H9 (cell line): ENCODE data around the gene KLHDC7B. TPM values are rescaled to one million over a fixed set of nuclear protein-coding genes. Genes with fewer than 3 reads are reported as not detected.
A peak's percentile ranks its signal among the peaks of the same experiment; 100 is the strongest.

Experiments
- DNase-seq: peaks from one replicate; pipeline ENCODE4 v3.0.0-alpha.2; 2017
- H2AFZ ChIP-seq: one replicate; pipeline ENCODE4 v1.6.1; 2013; ENCODE audit warnings: mild to moderate bottlenecking, low read length, control low read depth, moderate library complexity
- H2AK5ac ChIP-seq: 2 replicates; pipeline ENCODE4 v1.6.1; 2013; ENCODE audit warnings: low read length, control low read depth, mixed read lengths; ENCODE audit not compliant: insufficient read length
- H2BK120ac ChIP-seq: one replicate; pipeline ENCODE4 v1.6.1; 2013; ENCODE audit warnings: low read depth, mild to moderate bottlenecking, low read length, control low read depth, inconsistent platforms; ENCODE audit not compliant: poor library complexity, severe bottlenecking
- H2BK12ac ChIP-seq: 2 replicates; pipeline ENCODE4 v1.6.1; 2013; ENCODE audit warnings: low read length, control low read depth, mixed read lengths, low read depth; ENCODE audit not compliant: insufficient read length
- H2BK15ac ChIP-seq: 2 replicates; pipeline ENCODE4 v1.6.1; 2013; ENCODE audit warnings: low read depth, low read length, control low read depth
- H2BK20ac ChIP-seq: one replicate; pipeline ENCODE4 v1.6.1; 2013; ENCODE audit warnings: low read depth, mild to moderate bottlenecking, low read length, control low read depth, inconsistent platforms; ENCODE audit not compliant: poor library complexity, severe bottlenecking
- H2BK5ac ChIP-seq: 2 replicates; pipeline ENCODE4 v1.6.1; 2013; ENCODE audit warnings: low read length, control low read depth, mixed read lengths; ENCODE audit not compliant: insufficient read length
- H3K14ac ChIP-seq: 2 replicates; pipeline ENCODE4 v1.6.1; 2013; ENCODE audit warnings: low read length, control low read depth; ENCODE audit not compliant: insufficient read depth
- H3K18ac ChIP-seq: 2 replicates; pipeline ENCODE4 v1.6.1; 2013; ENCODE audit warnings: low read depth, mild to moderate bottlenecking, mixed read lengths, low read length, control low read depth; ENCODE audit not compliant: insufficient read length
- H3K23ac ChIP-seq: 2 replicates; pipeline ENCODE4 v1.6.1; 2013; ENCODE audit warnings: low read length, control low read depth, mixed read lengths, low read depth; ENCODE audit not compliant: insufficient read length
- H3K23me2 ChIP-seq: 2 replicates; pipeline ENCODE4 v1.6.1; 2013; ENCODE audit warnings: low read depth, mild to moderate bottlenecking, mixed read lengths, low read length, control low read depth; ENCODE audit not compliant: insufficient read length, poor library complexity, severe bottlenecking
- H3K27ac ChIP-seq: 2 replicates; pipeline ENCODE4 v1.5.1; 2013; ENCODE audit warnings: low read length, control low read depth, mixed read lengths, low read depth; ENCODE audit not compliant: insufficient read length
- H3K27me3 ChIP-seq: 2 replicates; pipeline ENCODE4 v1.6.1; 2013; ENCODE audit warnings: low read length, control low read depth, inconsistent platforms; ENCODE audit not compliant: insufficient read depth
- H3K4ac ChIP-seq: 2 replicates; pipeline ENCODE4 v1.6.1; 2013; ENCODE audit warnings: low read depth, mild to moderate bottlenecking, control low read depth, inconsistent platforms, low read length, moderate library complexity
- H3K4me1 ChIP-seq: 2 replicates; pipeline ENCODE4 v1.6.1; 2013; ENCODE audit warnings: low read length, control low read depth, inconsistent platforms; ENCODE audit not compliant: insufficient read depth
- H3K4me2 ChIP-seq: 2 replicates; pipeline ENCODE4 v1.6.1; 2013; ENCODE audit warnings: low read length, control low read depth, mixed read lengths; ENCODE audit not compliant: insufficient read length, insufficient read depth
- H3K56ac ChIP-seq: 2 replicates; pipeline ENCODE4 v1.6.1; 2013; ENCODE audit warnings: low read depth, mild to moderate bottlenecking, mixed read lengths, low read length, control low read depth; ENCODE audit not compliant: insufficient read length
- H3K79me1 ChIP-seq: 2 replicates; pipeline ENCODE4 v1.6.1; 2013; ENCODE audit warnings: low read depth, mild to moderate bottlenecking, moderate library complexity, low read length, control low read depth, inconsistent platforms; ENCODE audit not compliant: insufficient read depth, poor library complexity, severe bottlenecking
- H3K79me2 ChIP-seq: 2 replicates; pipeline ENCODE4 v1.6.1; 2013; ENCODE audit warnings: low read length, control low read depth, inconsistent platforms; ENCODE audit not compliant: insufficient read depth
- H3K9ac ChIP-seq: 2 replicates; pipeline ENCODE4 v1.6.1; 2013; ENCODE audit warnings: low read length, control low read depth, mixed read lengths; ENCODE audit not compliant: insufficient read length; ENCODE audit errors: extremely low read depth
- H3K9me3 ChIP-seq: one replicate; pipeline ENCODE4 v1.6.1; 2013; ENCODE audit warnings: low read depth, low read length, inconsistent platforms; ENCODE audit not compliant: control insufficient read depth
- H3T11ph ChIP-seq: one replicate; pipeline ENCODE4 v1.6.1; 2013; ENCODE audit warnings: mild to moderate bottlenecking, low read length, control low read depth, inconsistent platforms
- H4K20me1 ChIP-seq: one replicate; pipeline ENCODE4 v1.6.1; 2013; ENCODE audit not compliant: control insufficient read depth, insufficient read length, insufficient read depth
- H4K5ac ChIP-seq: 2 replicates; pipeline ENCODE4 v1.6.1; 2013; ENCODE audit warnings: low read depth, mild to moderate bottlenecking, mixed read lengths, low read length, control low read depth; ENCODE audit not compliant: insufficient read length
- H4K8ac ChIP-seq: replicated peaks from 2 replicates; pipeline ENCODE4 v1.6.1; 2013; ENCODE audit warnings: low read length, control low read depth, mixed read lengths, low read depth; ENCODE audit not compliant: insufficient read length
- H4K91ac ChIP-seq: 2 replicates; pipeline ENCODE4 v1.6.1; 2013; ENCODE audit warnings: low read depth, mild to moderate bottlenecking, moderate library complexity, mixed read lengths, low read length, control low read depth; ENCODE audit not compliant: insufficient read length
- H3K27ac Mint-ChIP-seq, 3 experiments: 2 replicates in 2 of 3; 3 replicates in 1 of 3; pipeline ENCODE4 v1.8.0; 2020 to 2021; ENCODE audit warnings: mixed read lengths in 3 of 3, mild to moderate bottlenecking in 1 of 3, moderate library complexity in 1 of 3
- H3K27me3 Mint-ChIP-seq: 2 replicates; pipeline ENCODE4 v1.8.0; 2021; ENCODE audit warnings: low read depth, mild to moderate bottlenecking, moderate library complexity, mixed read lengths
- H3K36me3 Mint-ChIP-seq, 3 experiments: 2 replicates in 2 of 3; 3 replicates in 1 of 3; pipeline ENCODE4 v1.8.0; 2020 to 2021; ENCODE audit warnings: low read depth in 3 of 3, mixed read lengths in 3 of 3; ENCODE audit not compliant: insufficient read depth in 1 of 3
- H3K4me1 Mint-ChIP-seq, 2 experiments: 2 replicates each; pipeline ENCODE4 v1.8.0; 2020; ENCODE audit warnings: mixed read lengths in 2 of 2
- H3K4me3 Mint-ChIP-seq, 2 experiments: 2 replicates in 1 of 2; 3 replicates in 1 of 2; pipeline ENCODE4 v1.8.0; 2020 to 2021; ENCODE audit warnings: mild to moderate bottlenecking in 2 of 2, mixed read lengths in 2 of 2, moderate library complexity in 1 of 2
- H3K9me3 Mint-ChIP-seq, 2 experiments: 2 replicates in 1 of 2; 3 replicates in 1 of 2; pipeline ENCODE4 v1.8.0; 2020; ENCODE audit warnings: mild to moderate bottlenecking in 2 of 2, mixed read lengths in 2 of 2, moderate library complexity in 1 of 2
- CTCF ChIP-seq: fragments of 200-600 bp; sonication (generic); conservative IDR thresholded peaks from 3 replicates; pipeline ENCODE4 v1.8.0; 2021; ENCODE audit warnings: antibody characterized with exemption, mild to moderate bottlenecking
- WGBS: extraction: QIAGEN DNeasy Blood & Tissue Kit; methylation state at CpG from one replicate; pipeline ENCODE4 v1.1.7; 2013; ENCODE audit warnings: missing lambda C conversion rate, low lambda C conversion rate, mixed read lengths; ENCODE audit not compliant: insufficient read length; ENCODE audit errors: extremely low coverage; 5-methylcytosine and 5-hydroxymethylcytosine counted together
- total RNA-seq: library from RNA; stranded (reverse); gene quantifications from 2 replicates; pipeline ENCODE4 v1.2.1, GENCODE V29; 2021

Gene KLHDC7B
- total RNA-seq, 1 experiment from 2014 or later = not detected

- peaks cover 1% of the 10 kb centered on the region; the same call in 1 of the 2 replicates for H3K4me1 ChIP-seq
- H3K79me2 ChIP-seq = no peaks in the 10 kb centered on the region
- no peak overlapping the region for H3K27ac Mint-ChIP-seq
- H2BK20ac ChIP-seq = no peak overlapping the region
- H3K4ac ChIP-seq = no peak overlapping the region
- H3K9me3 ChIP-seq = no peaks in the 10 kb centered on the region
- no peak overlapping the region for H3K9ac ChIP-seq
- no peaks in the 10 kb centered on the region; a peak in 1 of 5 replicates for H3K9me3 Mint-ChIP-seq
- H2BK12ac ChIP-seq = no peak overlapping the region
- no peak overlapping the region for H3K23ac ChIP-seq
- H3K4me2 ChIP-seq = no peak overlapping the region
- peaks cover 21% of the 10 kb centered on the region for H3K23me2 ChIP-seq
- H3K27me3 ChIP-seq = peaks cover 37% of the 10 kb centered on the region; the same call in 1 of the 2 replicates
- no peak overlapping the region for H2BK120ac ChIP-seq
- H2BK5ac ChIP-seq = no peak overlapping the region
- H3K18ac ChIP-seq = no peak overlapping the region
- no peak overlapping the region for H3T11ph ChIP-seq
- H3K79me1 ChIP-seq = no peaks in the 10 kb centered on the region
- no peak overlapping the region for H3K14ac ChIP-seq
- H4K8ac ChIP-seq = no peak overlapping the region
- no peak overlapping the region for H2AK5ac ChIP-seq
- H4K20me1 ChIP-seq = no peaks in the 10 kb centered on the region
- no peak overlapping the region for H2BK15ac ChIP-seq
- no CpG with 5 or more reads among the region's 50 CpGs for WGBS
- H3K36me3 Mint-ChIP-seq = peaks cover 0 to 3% (median 3%) of the 10 kb centered on the region in 3 experiments; a peak in 3 of 7 replicates
- no peak overlapping the region for H3K56ac ChIP-seq
- TF ChIP-seq CTCF = no peak
- H3K27ac ChIP-seq = no peak overlapping the region
- DNase-seq = no peak
- peak overlapping the region in 1 of 2 experiments; percentile 60; a peak in 1 of 5 replicates for H3K4me3 Mint-ChIP-seq
- H4K91ac ChIP-seq = no peak overlapping the region
- no peak overlapping the region for H2AFZ ChIP-seq
- no peak overlapping the region for H4K5ac ChIP-seq
- peaks cover 18 to 23% of the 10 kb centered on the region in 2 experiments for H3K4me1 Mint-ChIP-seq
- peaks cover 74% of the 10 kb centered on the region for H3K27me3 Mint-ChIP-seq
Measured at GRCh38 chr22:50529416-50529896, 16.2 kb upstream of the KLHDC7B start.
